Heart left ventricle (tissue), 16 donors: ENCODE results near the gene RBM23. TPM values are rescaled to one million over a fixed set of nuclear protein-coding genes. Genes with fewer than 3 reads are reported as not detected.
"Not testable (repeated sequence)": the region's sequence is repeated elsewhere in the genome, so short reads cannot be mapped to it uniquely, and the experiment has no call there.

Experiments used
- ATAC-seq, 4 donors: fragments of 200-7000 bp; cut with Tn5 transposase; one replicate each; pipeline ENCODE4 v1.9.1; 2020 to 2022; ENCODE audit warnings: moderate library complexity in 4 of 4, mild to moderate bottlenecking in 3 of 4, moderate number of reproducible peaks in 1 of 4
- DNase-seq, 5 donors: peaks; one replicate each; pipeline ENCODE4 v3.0.0-alpha.2; 2020
- H3K27ac ChIP-seq, 12 donors: fragments of 200-600 bp; sonication (generic) in 4 of 12; one replicate each; pipeline versions ENCODE4 v1.5.0 to v1.8.0; 2016 to 2022; ENCODE audit warnings: mild to moderate bottlenecking in 2 of 12
- H3K27me3 ChIP-seq, 9 donors: fragments of 200-600 bp; sonication (generic) in 2 of 9; one replicate each; pipeline versions ENCODE4 v1.5.1 to v1.8.0; 2016 to 2022; ENCODE audit warnings: mild to moderate bottlenecking in 3 of 9
- H3K36me3 ChIP-seq, 9 donors: fragments of 200-600 bp; sonication (generic) in 2 of 9; one replicate each; pipeline versions ENCODE4 v1.5.0 to v1.8.0; 2018 to 2022; ENCODE audit warnings: mild to moderate bottlenecking in 2 of 9
- H3K4me1 ChIP-seq, 12 donors: fragments of 200-600 bp; sonication (generic) in 4 of 12; one replicate each; pipeline versions ENCODE4 v1.5.0 to v1.8.0; 2016 to 2022; ENCODE audit warnings: mild to moderate bottlenecking in 3 of 12
- H3K4me3 ChIP-seq, 12 donors: fragments of 200-600 bp; sonication (generic) in 4 of 12; one replicate each; pipeline versions ENCODE4 v1.5.0 to v1.8.0; 2017 to 2022; ENCODE audit warnings: mild to moderate bottlenecking in 9 of 12, moderate library complexity in 4 of 12
- H3K9me3 ChIP-seq, 12 donors: fragments of 200-600 bp; sonication (generic) in 4 of 12; one replicate each; pipeline versions ENCODE4 v1.5.0 to v1.8.0; 2016 to 2022; ENCODE audit warnings: mild to moderate bottlenecking in 1 of 12
- CTCF ChIP-seq, 12 donors: fragments of 200-600 bp; sonication (generic) in 4 of 12; IDR thresholded peaks; one replicate each; pipeline versions ENCODE4 v1.5.0 to v1.8.0; 2018 to 2022; ENCODE audit warnings: antibody characterized with exemption in 12 of 12, mild to moderate bottlenecking in 5 of 12
- POLR2A ChIP-seq, 2 donors: fragments of 450-650 bp; IDR thresholded peaks; one replicate each; pipeline ENCODE4 v1.6.1; 2017; ENCODE audit warnings: antibody characterized with exemption in 2 of 2, mild to moderate bottlenecking in 2 of 2, moderate library complexity in 2 of 2
- WGBS, 4 donors: extraction: QIAGEN DNeasy Blood & Tissue Kit in 2 of 4; methylation state at CpG; one replicate each; pipeline versions ENCODE4 v1.1.5 to v1.1.7; 2013 to 2018; 5-methylcytosine and 5-hydroxymethylcytosine counted together
- intact Hi-C, 10 donors: fragments of 100-400 bp; cut with DNase I; formaldehyde crosslinking; loops; one replicate each; pipeline versions ENCODE4 v1.11.1 to v1.14.2; 2022
- polyA plus RNA-seq, 2 donors: library from polyadenylated mRNA; stranded (reverse); fragments of 200-250 nt; gene quantifications; one replicate each; pipeline ENCODE4 v1.2.3, GENCODE V29; 2013
- total RNA-seq, 9 donors: library from RNA; depleted of rRNA in 2 of 9; stranded (reverse); fragments of >200 nt in 2 of 9; fragmentation: NEBNext Ultra II Directional in 3 of 9; extraction: Animal tissue kit (Norgen Biotek cat#: 25700) in 3 of 9; gene quantifications; one replicate each; pipeline versions ENCODE4 v1.1.0 to v1.2.4, GENCODE V29; 2016 to 2023
- donor health status: ischemic (EF 13 %, LVEDD 7.1; RV severe dilation, severe dysfunction).
- donor health status: healthy with polysubstance abuse.
- donor health status: DM: no; HTN: yes; CAD: no.
- donor health status: DM: no; HTN: no; CAD: no.
- donor health status: ischemic (EF 25% LVEDD 6.9; RV normal size, moderate dysfunction).
- donor health status: ischemic (EF 25% LVEDD 5.7; RV mildly dilated, moderate dysfunction).
- donor health status: healthy.
- donor health status: DM: yes; HTN: yes; CAD: no.
- donor health status: ischemic (EF 35%, LVEDD 5.7; RV mildly dilated, moderate dysfunction).
- donor health status: nonischemic (EF 11% LVEDD 7.7; RV severe dilation, severe dysfunction).
- donor health status: DM: yes; HTN: yes; CAD: no.
- donor health status: PGD.
- donor health status: ischemic (EF 29% LVEDD 5.4; RV normal size, mild dysfunction).
- donor health status: nonischemic (EF 23%, LVEDD 6.1; RV moderate dilation, normal function).

RBM23 gene
- total and polyA plus RNA-seq, 11 donors, result 14.8 to 52.7 (median 41.6) TPM

DNA sequence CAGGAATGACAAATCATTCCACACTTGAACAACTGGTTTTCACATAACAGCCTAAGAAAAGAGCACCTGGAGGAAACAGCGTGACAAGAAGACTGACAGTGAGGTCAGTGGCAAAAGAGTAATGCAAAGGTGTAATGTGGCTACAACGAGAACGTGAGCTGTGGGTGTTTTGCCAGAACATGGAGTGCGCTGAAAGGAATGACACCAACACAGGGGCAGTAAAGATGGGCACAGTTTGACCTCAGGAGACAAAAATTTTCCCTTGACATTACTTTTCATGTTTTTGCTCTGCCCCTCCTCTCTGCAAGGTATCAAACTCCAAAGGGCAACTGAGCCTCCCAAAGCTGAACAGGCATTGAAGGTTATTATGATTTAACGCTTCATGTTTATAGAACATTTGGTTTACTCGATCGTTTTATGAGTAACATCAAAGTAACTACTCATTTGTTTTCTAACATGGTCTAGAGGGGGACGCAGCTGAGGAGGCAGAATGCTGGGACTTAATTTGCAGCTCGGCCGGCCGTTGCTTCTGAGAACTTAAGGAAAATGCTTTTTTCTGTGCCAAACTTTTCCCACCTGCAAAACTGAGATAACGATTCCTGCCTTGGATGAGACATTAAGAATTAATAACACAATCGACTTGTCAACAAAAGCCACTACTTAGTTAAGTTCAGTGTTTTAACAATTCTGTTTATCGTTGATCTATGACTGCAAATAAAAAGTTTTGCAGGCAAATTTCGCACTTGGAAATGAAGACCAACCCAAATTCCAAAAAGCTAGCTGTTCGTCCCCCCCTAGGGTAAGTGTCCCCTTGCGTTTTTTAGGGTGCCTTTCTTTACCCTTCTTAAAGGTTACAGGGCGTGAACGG is 37.0 kb upstream of the RBM23 start:
- no peak for DNase-seq
- Histone ChIP-seq H3K27me3 (no peaks in the 10 kb centered on the region), H3K4me3 (peak overlapping the region; percentile 53 to 87 (median 78)), H3K4me1 (peaks cover 0 to 20% (median 8%) of the 10 kb centered on the region in 12 donors), H3K36me3 (peaks cover 0 to 35% (median 25%) of the 10 kb centered on the region in 9 donors), H3K27ac (peak overlapping the region; percentile 75 to 98 (median 95)), H3K9me3 (no peaks in the 10 kb centered on the region)
- TF ChIP-seq CTCF (IDR thresholded peaks at IDR 0.05), result no peak
- TF ChIP-seq POLR2A (IDR thresholded peaks at IDR 0.05), result no peak
- no peak for ATAC-seq
- 25 to 27% (median 25%) methylated on average over 19 of the region's 19 CpGs for WGBS, 4 donors
- intact Hi-C loops, result no loop called here

- no peaks in the 10 kb centered on the region for H3K9me3 ChIP-seq
- DNase-seq (no peak), ATAC-seq (no peak)
- intact Hi-C loops, result no loop called here
- H3K27me3 ChIP-seq, result no peaks in the 10 kb centered on the region
- no peak overlapping the region for H3K4me3 ChIP-seq
- no peak overlapping the region for H3K27ac ChIP-seq
- 93 to 100% (median 95%) methylated on average over 1 of the region's 1 CpG for WGBS, 4 donors
- H3K36me3 ChIP-seq, result peaks cover 0 to 70% (median 58%) of the 10 kb centered on the region in 9 donors
- TF ChIP-seq POLR2A (IDR thresholded peaks at IDR 0.05) (no peak), CTCF (IDR thresholded peaks at IDR 0.05) (no peak)
- H3K4me1 ChIP-seq, result peaks cover 0 to 17% (median 8%) of the 10 kb centered on the region in 12 donors
Measured at GRCh38 chr14:22952418-22952817, 33.5 kb upstream of the RBM23 start.

DNA sequence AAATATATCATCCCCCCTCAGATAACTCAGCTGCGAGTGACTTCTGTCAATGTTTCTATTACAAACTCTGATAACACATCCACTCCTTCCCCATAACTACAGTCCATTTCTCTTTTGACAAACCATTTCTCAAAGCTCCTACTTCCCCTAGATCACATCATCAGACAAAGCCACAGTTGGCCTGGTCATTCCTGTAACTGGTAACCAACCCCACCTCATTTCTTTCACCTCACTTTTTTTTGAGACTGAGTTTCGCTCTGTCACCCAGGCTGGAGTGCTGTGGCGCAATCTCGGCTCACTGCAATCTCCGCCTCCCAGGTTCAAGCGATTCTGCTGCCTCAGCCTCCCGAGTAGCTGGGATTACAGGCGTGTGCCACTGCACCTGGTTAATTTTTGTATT is 32.8 kb upstream of the RBM23 start:
- peaks cover 0 to 76% (median 63%) of the 10 kb centered on the region in 9 donors for H3K36me3 ChIP-seq
- peak in 1 of 5 donors; percentile 28 for DNase-seq

DNA sequence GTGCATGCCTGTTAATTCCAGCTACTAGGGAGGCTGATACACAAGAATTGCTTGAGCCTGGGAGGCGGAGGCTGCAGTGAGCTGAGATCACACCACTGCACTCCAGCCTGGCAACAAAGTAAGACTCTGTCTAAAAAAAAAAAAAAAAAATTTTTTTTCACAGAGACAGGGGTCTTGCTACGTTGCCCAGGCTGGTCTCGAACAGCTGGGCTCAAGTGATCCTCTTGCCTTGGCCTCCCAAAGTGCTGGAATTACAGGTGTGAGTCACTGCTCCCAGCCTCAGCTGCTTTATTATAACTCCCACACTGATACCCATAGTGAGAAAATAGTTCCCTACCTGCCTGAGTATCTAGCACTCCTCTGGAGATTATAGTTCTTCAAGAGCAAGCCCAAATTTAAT is 26.7 kb upstream of the RBM23 start:
- H3K36me3 ChIP-seq, result peaks cover 0 to 86% (median 62%) of the 10 kb centered on the region in 9 donors
- no peaks in the 10 kb centered on the region for H3K27me3 ChIP-seq
- H3K4me3 ChIP-seq, result no peak overlapping the region
- WGBS, 4 donors, result 97 to 99% (median 98%) methylated on average over 3 of the region's 3 CpGs
- no peak for ATAC-seq
- no peak for TF ChIP-seq CTCF (IDR thresholded peaks at IDR 0.05)
- no peak overlapping the region for H3K27ac ChIP-seq
- intact Hi-C loops, result no loop called here
- no peaks in the 10 kb centered on the region for H3K9me3 ChIP-seq
- no peaks in the 10 kb centered on the region for H3K4me1 ChIP-seq
- no peak for DNase-seq

More for the DNA sequence above, 32.8 kb upstream of the RBM23 start:
- H3K27me3 ChIP-seq, H3K9me3 ChIP-seq, ATAC-seq, intact Hi-C loops, H3K27ac ChIP-seq, H3K4me3 ChIP-seq: not testable (repeated sequence)
- H3K4me1 ChIP-seq, result peaks cover 0 to 13% (median 7%) of the 10 kb centered on the region in 12 donors
- WGBS, 4 donors, result 89 to 94% (median 90%) methylated on average over 8 of the region's 8 CpGs
